T-helper 1 cell (primary cell): ENCODE data around the gene ATOH8.

ENCODE experiments used
- DNase-seq, 5 donors: peaks; one replicate each; pipeline ENCODE4 v3.0.0-alpha.2; 2012 to 2020

Gene ATOH8

DNA sequence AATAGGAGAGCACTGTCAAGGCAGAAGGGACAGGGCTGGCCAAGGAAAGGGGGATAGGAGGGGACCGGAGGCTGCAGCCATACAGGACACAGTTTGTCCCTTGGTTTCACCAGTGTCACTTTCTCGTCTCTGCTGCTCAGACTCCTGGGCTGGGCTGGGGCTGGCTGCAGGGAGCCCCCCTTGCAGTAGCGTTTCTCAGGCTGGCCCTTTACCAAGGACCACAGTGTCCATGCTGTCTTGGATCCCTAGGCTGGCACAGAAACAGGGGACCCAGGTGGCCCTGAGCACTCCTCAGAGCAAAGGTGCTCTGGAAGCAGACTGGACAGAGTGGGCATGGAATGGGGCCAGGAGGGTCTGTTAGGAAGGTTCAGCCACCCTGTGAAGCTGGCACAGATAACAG lies 34.8 kb downstream of the ATOH8 start:
- no peak for DNase-seq

- no peak for DNase-seq
Measured at GRCh38 chr2:85789271-85789670, 35.5 kb downstream of the ATOH8 start.

DNA sequence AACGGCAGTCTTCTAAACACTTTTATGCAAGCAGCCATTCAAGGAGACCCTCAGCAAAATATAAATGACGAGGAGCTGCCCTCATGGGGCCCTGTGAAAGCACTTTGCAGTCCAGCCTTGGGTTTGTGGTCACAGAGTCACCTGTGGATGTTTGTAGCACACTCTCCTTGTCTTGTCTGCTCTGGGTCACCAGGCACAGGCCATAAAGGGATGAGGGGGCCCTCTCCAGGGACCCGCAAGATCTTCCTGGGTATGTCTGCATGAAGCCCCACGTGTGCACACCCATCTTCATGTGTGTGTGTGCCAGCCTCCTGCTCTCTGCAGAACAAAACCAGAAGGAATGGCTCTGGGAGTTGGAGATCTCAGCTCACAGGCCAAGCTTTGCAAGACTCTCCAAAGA lies 36.2 kb downstream of the ATOH8 start:
- no peak for DNase-seq

GRCh38 chr2:85790499-85791188 lies 36.9 kb downstream of the ATOH8 start:
- no peak for DNase-seq

DNA sequence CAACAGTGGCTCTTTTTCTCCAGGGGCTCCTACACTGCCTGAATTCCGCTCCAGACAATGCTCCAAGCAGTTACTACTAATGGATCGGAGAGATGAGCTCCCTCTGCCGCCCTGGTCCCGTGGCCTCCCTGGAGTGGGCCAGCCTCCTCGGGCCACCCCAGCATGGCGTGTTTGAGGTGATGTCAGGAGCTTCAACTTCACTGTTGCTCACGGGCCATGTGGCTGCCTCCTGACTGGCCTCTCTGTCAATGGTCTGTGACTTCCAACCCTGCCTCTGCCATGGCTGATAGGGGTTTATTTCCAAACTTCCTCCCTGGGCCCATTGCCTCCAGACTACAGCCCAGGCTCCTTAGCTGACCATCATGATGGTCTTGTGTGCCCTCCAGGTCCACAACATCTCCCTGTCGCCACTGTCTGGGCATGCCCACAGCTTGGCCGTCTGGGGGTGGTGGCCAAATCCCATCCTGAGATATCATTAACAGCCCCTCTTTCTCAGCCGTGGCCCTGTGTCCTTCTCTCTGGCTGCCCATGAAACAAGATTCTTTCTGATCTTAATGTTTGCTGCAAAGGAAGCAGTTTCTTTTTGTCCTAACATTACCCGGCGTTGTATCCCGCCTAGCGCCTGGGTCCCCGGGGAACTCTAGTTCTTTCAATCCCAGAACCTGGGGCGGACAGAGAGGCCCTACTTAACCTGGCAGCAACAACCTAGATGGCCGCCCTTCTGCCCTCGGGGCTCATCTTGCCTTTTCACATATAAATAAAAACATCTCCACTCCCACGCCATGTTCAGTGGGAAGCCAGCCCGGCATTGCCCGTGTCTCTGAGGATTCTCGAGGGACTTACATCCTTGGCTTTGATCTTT lies 38.1 kb downstream of the ATOH8 start:
- DNase-seq = no peak

DNA sequence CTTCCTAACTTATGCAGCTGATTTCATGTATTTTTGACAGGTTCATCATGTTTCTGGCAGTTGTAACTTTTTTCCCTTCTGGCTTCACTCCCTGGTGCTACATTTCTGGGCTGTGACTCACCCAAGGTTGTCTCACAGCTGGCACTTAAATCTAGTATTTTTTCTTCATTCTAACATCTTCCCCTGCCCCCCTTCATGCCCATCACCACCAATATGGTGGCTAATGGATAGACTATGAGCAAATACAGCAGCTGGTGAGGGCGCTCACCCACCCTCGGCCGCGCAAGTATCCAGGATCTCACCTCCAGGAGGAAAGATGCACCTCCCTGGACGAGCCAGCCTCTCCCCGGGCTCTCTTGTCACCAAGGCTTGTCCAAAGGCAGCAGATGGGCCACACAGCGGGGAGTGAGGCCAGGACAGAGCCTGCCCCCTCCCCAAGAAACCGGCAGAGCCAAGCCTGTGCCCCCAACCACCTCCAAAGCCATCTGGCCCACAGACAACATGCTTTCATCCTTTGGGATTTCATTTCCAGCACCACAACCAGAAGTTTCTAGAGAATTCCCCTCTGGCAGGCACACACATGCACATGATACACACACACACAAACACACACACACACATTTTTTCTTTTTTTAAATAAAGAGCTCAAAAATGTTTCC lies 39.1 kb downstream of the ATOH8 start:
- DNase-seq = no peak

GRCh38 chr2:85793584-85793983 lies 39.8 kb downstream of the ATOH8 start:
- no peak for DNase-seq

GRCh38 chr2:85794038-85794441 lies 40.2 kb downstream of the ATOH8 start:
- no peak for DNase-seq

- DNase-seq = no peak
Measured at GRCh38 chr2:85794491-85795121, 40.8 kb downstream of the ATOH8 start.

DNA sequence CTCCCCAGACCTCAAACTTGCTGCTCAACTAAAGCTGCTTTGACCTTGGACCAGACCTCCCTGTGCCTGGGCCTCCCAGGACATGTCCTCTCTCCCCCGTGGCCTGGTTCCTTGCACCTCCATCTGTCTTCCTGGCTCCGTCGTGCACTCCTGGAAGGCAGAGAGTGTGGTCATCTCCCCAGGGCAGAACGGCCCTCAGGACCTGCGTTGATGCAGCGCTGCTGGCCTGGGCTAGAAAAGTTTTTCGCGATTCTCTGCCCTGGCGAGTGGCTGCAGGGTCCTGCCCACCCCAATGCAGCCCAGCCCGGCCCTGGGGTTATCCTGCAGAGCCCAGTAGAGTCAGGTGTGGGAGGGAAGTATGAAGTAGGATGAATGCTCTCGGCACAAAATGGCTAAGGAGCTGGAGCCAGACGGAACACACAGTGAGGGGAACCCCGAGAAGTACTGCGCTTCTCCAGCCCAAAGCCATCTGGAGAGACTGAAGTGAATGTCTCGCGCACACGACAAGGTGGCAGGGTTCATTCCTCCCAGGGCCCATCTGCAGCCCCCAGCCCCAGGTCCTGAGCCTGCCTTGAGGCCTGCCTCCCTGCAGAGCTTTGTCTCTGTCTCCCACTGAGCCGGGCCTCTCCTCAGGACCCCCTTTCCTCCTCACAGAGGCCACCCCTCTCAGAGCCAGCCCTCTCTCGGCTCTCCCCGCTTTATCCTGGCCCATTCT lies 41.7 kb downstream of the ATOH8 start:
- DNase-seq = no peak

GRCh38 chr2:85796046-85796340 lies 42.2 kb downstream of the ATOH8 start:
- no peak for DNase-seq

- DNase-seq = no peak
Measured at GRCh38 chr2:85796341-85797262, 42.8 kb downstream of the ATOH8 start.

- no peak for DNase-seq
Measured at GRCh38 chr2:85797263-85797660, 43.5 kb downstream of the ATOH8 start.

GRCh38 chr2:85797921-85798320 lies 44.1 kb downstream of the ATOH8 start:
- DNase-seq = no peak

DNA sequence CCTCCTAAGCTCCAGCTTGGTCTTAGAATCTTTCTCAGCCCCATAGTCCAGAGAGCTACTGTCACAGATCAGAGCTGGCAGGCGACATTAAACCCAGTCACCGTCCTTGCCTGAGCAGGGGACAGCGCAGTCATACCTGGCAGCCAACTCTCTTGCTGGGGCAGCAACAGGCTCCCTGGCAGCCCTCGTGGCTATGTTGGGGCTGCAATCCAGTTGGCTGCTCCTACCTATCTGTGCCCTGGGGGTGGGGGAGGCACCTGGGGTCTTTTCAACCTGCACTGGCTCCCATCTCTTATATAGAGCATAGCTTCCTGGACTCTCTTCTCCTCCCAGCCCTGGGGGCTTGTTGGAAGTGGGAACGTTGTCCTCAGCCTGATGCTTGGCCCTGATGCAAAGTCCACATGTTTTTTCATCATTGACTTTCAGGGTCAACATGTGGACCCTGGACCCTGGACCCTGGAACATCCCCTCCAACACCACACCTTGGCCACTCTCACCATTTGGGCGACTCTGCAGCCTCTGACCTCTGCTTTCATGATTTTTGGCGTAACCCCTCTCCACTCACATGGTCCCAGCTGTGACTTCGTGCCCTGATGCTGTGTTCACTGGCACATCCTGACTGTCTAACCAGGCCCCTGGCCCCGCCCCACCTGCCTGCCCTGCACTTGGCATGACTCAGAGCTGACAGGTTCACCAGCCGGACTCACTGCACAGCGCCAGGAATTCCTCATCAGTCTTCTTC lies 45.6 kb downstream of the ATOH8 start:
- DNase-seq = no peak

GRCh38 chr2:85800586-85800985 lies 46.8 kb downstream of the ATOH8 start:
- DNase-seq = peak in 1 of 5 donors; percentile 11

- no peak for DNase-seq
Measured at GRCh38 chr2:85801871-85802270, 48.1 kb downstream of the ATOH8 start.

DNA sequence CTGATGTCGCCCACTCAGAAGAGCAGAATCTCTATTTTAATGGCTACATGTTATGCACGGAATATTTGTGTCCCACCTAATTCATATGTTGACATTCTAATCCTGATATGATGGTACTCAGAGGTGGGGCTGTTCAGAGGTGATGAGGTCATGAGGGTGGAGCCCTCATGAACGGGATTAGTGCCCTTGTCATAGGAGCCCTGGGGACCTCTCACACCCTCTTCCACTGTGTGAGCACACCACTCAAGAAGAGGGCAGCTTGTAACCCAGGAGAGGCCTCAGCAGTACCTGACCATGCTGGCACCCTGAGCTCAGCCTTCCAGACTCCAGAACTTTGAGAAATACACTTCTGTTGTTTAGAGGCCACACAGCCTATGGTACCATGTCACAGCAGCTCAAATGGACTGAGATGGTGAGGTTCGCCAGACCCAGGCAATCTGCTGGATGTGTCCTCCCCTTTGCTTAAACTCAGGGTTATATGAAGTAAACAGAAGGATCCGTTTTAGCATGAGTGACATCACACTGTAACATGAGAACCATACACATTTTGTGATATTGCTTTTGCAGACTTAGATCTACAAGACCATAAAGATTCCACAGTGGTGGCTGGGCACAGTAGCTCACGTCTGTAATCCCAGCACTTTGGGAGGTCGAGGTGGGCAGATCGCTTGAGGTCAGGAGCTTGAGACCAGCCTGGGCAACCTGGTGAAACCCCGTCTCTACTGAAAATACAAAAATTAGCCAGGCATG lies 48.7 kb downstream of the ATOH8 start:
- DNase-seq = no peak

DNA sequence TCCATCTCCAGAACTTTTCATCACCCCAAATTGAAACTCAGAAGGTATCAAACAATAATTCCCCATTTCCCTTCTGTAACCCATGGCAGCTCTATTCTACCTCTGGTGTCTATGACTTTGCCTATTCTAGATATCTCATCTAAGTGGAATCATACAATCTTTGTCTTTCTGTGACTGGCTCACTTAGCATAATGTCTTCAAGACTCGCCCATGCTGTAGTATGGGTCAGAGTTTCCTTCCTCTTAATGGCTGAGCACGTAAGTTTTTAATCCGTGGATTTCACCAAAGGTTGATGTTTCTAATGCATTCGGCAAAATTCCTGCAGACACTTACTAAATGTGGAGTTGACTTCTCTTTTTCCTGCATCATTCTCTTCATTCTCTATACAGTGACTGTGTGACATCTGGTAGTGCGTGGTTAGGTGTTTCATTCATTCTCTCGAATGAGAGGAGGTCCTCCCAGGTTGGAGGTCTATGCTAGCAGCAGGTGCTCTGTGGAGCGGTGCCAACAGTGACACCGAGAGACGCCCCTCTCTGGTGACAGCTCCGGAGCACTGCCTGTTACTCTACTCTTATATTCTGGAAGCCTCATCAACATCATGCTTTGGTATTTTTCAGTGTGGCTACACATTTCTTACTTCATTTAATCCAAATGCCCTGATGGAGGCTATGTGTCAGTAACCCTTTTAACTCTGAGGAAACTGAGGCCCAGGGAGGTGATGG lies 50.1 kb downstream of the ATOH8 start:
- DNase-seq = no peak
